SK-N-MC (cell line): ENCODE results near the gene SRBD1.

Experiments
- DNase-seq: peaks from one replicate; pipeline ENCODE4 v3.0.0-alpha.2; 2011; ENCODE audit warnings: low read depth, low spot score
- H3K27ac ChIP-seq: fragments of 200-600 bp; sonication (generic); 2 replicates; pipeline ENCODE4 v1.5.1; 2016; ENCODE audit warnings: mixed run types
- H3K36me3 ChIP-seq: fragments of 200-600 bp; sonication (generic); 2 replicates; pipeline ENCODE4 v1.6.1; 2017; ENCODE audit warnings: antibody characterized with exemption, low read length, mixed read lengths; ENCODE audit not compliant: insufficient read depth
- H3K4me3 ChIP-seq: fragments of 200-600 bp; sonication (generic); 2 replicates; pipeline ENCODE4 v1.5.1; 2016
- H3K9ac ChIP-seq: fragments of 200-600 bp; sonication (generic); 2 replicates; pipeline ENCODE4 v1.8.0; 2017; ENCODE audit warnings: mixed run types, mixed read lengths; ENCODE audit not compliant: insufficient read length
- H3K9me3 ChIP-seq: fragments of 200-600 bp; sonication (generic); 2 replicates; pipeline ENCODE4 v1.6.1; 2017; ENCODE audit warnings: low read depth, mild to moderate bottlenecking, antibody characterized with exemption, low read length, moderate library complexity, mixed read lengths
- EZH2 ChIP-seq: fragments of 200-600 bp; sonication (generic); IDR thresholded peaks from one replicate; pipeline ENCODE4 v1.6.1; 2017; ENCODE audit warnings: antibody characterized with exemption
- FOXP2 ChIP-seq: optimal IDR thresholded peaks from 2 replicates; pipeline ENCODE3; 2011; ENCODE audit warnings: mild to moderate bottlenecking, moderate library complexity; ENCODE audit not compliant: insufficient read depth; ENCODE audit errors: extremely low read length, control extremely low read depth
- POLR2AphosphoS5 ChIP-seq: IDR thresholded peaks from 2 replicates; pipeline ENCODE4 v1.6.1; 2012; ENCODE audit warnings: mild to moderate bottlenecking, low read depth, low read length, borderline replicate concordance

SRBD1 gene

GRCh38 chr2:45388541-45389100 is 222.4 kb downstream of the SRBD1 start:
- TF ChIP-seq FOXP2 (no peak), POLR2AphosphoS5 (no peak), EZH2 (no peak)
- Histone ChIP-seq H3K9me3 (no peaks in the 10 kb centered on the region), H3K4me3 (no peak overlapping the region), H3K27ac (no peak overlapping the region), H3K36me3 (no peaks in the 10 kb centered on the region), H3K9ac (no peak overlapping the region)
- DNase-seq = no peak

GRCh38 chr2:45382744-45383143 is 228.3 kb downstream of the SRBD1 start:
- DNase-seq = peak; percentile 35
- TF ChIP-seq POLR2AphosphoS5 (no peak), EZH2 (no peak), FOXP2 (no peak)
- Histone ChIP-seq H3K36me3 (no peaks in the 10 kb centered on the region), H3K4me3 (no peak overlapping the region), H3K9ac (no peak overlapping the region), H3K27ac (no peak overlapping the region), H3K9me3 (no peaks in the 10 kb centered on the region)

- Histone ChIP-seq H3K27ac (no peak overlapping the region), H3K9ac (no peak overlapping the region), H3K4me3 (no peak overlapping the region), H3K36me3 (no peaks in the 10 kb centered on the region), H3K9me3 (no peaks in the 10 kb centered on the region)
- DNase-seq = no peak
- TF ChIP-seq FOXP2 (no peak), POLR2AphosphoS5 (no peak)
Measured at GRCh38 chr2:45380131-45380836, 230.8 kb downstream of the SRBD1 start.

- Histone ChIP-seq H3K36me3 (no peaks in the 10 kb centered on the region), H3K9ac (no peak overlapping the region), H3K4me3 (no peak overlapping the region), H3K9me3 (no peaks in the 10 kb centered on the region), H3K27ac (no peak overlapping the region)
- DNase-seq = no peak
- TF ChIP-seq FOXP2 (no peak), POLR2AphosphoS5 (no peak)
Measured at GRCh38 chr2:45379399-45380087, 231.5 kb downstream of the SRBD1 start.

- Histone ChIP-seq H3K9me3 (no peaks in the 10 kb centered on the region), H3K9ac (no peak overlapping the region), H3K27ac (no peak overlapping the region), H3K4me3 (no peak overlapping the region), H3K36me3 (no peaks in the 10 kb centered on the region)
- TF ChIP-seq EZH2 (no peak), FOXP2 (no peak), POLR2AphosphoS5 (no peak)
- DNase-seq = no peak
Measured at GRCh38 chr2:45373534-45373933, 237.5 kb downstream of the SRBD1 start.

GRCh38 chr2:45370369-45370768 is 240.7 kb downstream of the SRBD1 start:
- no peak overlapping the region for H3K27ac ChIP-seq

GRCh38 chr2:45368792-45369191 is 242.3 kb downstream of the SRBD1 start:
- Histone ChIP-seq H3K27ac (no peak overlapping the region), H3K9ac (no peak overlapping the region), H3K36me3 (no peaks in the 10 kb centered on the region)

More at GRCh38 chr2:45370369-45370768, 240.7 kb downstream of the SRBD1 start:
- Histone ChIP-seq H3K9ac (no peak overlapping the region), H3K4me3 (no peak overlapping the region), H3K36me3 (no peaks in the 10 kb centered on the region), H3K9me3 (no peaks in the 10 kb centered on the region)
- DNase-seq = no peak
- TF ChIP-seq FOXP2 (no peak), EZH2 (no peak), POLR2AphosphoS5 (no peak)

GRCh38 chr2:45361666-45362065 is 249.4 kb downstream of the SRBD1 start:
- TF ChIP-seq FOXP2 (no peak), POLR2AphosphoS5 (no peak), EZH2 (no peak)
- no peak for DNase-seq
- H3K9ac ChIP-seq = no peak overlapping the region
- no peaks in the 10 kb centered on the region for H3K36me3 ChIP-seq
- H3K9me3 ChIP-seq = no peaks in the 10 kb centered on the region
- no peak overlapping the region for H3K27ac ChIP-seq
- H3K4me3 ChIP-seq = no peak overlapping the region

More at GRCh38 chr2:45368792-45369191, 242.3 kb downstream of the SRBD1 start:
- Histone ChIP-seq H3K4me3 (no peak overlapping the region), H3K9me3 (no peaks in the 10 kb centered on the region)
- no peak for DNase-seq
- TF ChIP-seq EZH2 = no peak
- TF ChIP-seq FOXP2 = no peak
- TF ChIP-seq POLR2AphosphoS5 = no peak

- H3K27ac ChIP-seq = no peak overlapping the region
- DNase-seq = no peak
Measured at GRCh38 chr2:45354776-45355175, 256.3 kb downstream of the SRBD1 start.

More at GRCh38 chr2:45354776-45355175, 256.3 kb downstream of the SRBD1 start:
- Histone ChIP-seq H3K9me3 (no peaks in the 10 kb centered on the region), H3K9ac (no peak overlapping the region), H3K4me3 (no peak overlapping the region), H3K36me3 (no peaks in the 10 kb centered on the region)
- TF ChIP-seq FOXP2 (no peak), EZH2 (no peak), POLR2AphosphoS5 (no peak)
